HEK293T (cell line): ENCODE results near the gene FHAD1.

Source experiments
- CTCF ChIA-PET: fragments of 350-600 bp; formaldehyde crosslinking; extraction: SDS; loops from one replicate; lab custom pipeline; 2021; ENCODE audit warnings: antibody characterized with exemption, inconsistent platforms; lab: Yijun Ruan, JAX
- POLR2A ChIA-PET: fragments of 350-600 bp; formaldehyde crosslinking; extraction: SDS; loops from one replicate; lab custom pipeline; 2020; ENCODE audit warnings: antibody characterized with exemption, inconsistent platforms; lab: Yijun Ruan, JAX
- DNase-seq: peaks from one replicate; pipeline ENCODE4 v3.0.0; 2012; ENCODE audit warnings: mixed read lengths; ENCODE audit errors: extremely low spot score
- ARNT ChIP-seq: fragments of 450-650 bp; IDR thresholded peaks from 2 replicates; pipeline ENCODE4 v1.6.1; 2017; ENCODE audit warnings: mild to moderate bottlenecking
- BHLHE40 ChIP-seq: fragments of 450-650 bp; IDR thresholded peaks from 2 replicates; pipeline ENCODE4 v1.6.1; 2016; ENCODE audit warnings: mild to moderate bottlenecking, moderate library complexity, borderline replicate concordance
- CTBP1 ChIP-seq: fragments of 450-650 bp; IDR thresholded peaks from 2 replicates; pipeline ENCODE4 v1.6.1; 2016; ENCODE audit warnings: borderline replicate concordance
- ELF4 ChIP-seq: fragments of 450-650 bp; IDR thresholded peaks from 2 replicates; pipeline ENCODE4 v1.6.1; 2017; ENCODE audit warnings: antibody characterized with exemption
- FOXA1 ChIP-seq: fragments of 450-650 bp; IDR thresholded peaks from 2 replicates; pipeline ENCODE4 v1.6.1; 2016; ENCODE audit warnings: mild to moderate bottlenecking
- FOXK2 ChIP-seq: fragments of 450-650 bp; IDR thresholded peaks from 2 replicates; pipeline ENCODE4 v1.6.1; 2016; ENCODE audit warnings: mild to moderate bottlenecking
- FOXM1 ChIP-seq: fragments of 450-650 bp; IDR thresholded peaks from 2 replicates; pipeline ENCODE4 v1.6.1; 2017; ENCODE audit warnings: mild to moderate bottlenecking, borderline replicate concordance
- HDGF ChIP-seq: fragments of 450-650 bp; IDR thresholded peaks from 2 replicates; pipeline ENCODE4 v1.6.1; 2017; ENCODE audit warnings: antibody characterized with exemption, borderline replicate concordance
- L3MBTL2 ChIP-seq: fragments of 450-650 bp; conservative IDR thresholded peaks from 2 replicates; pipeline ENCODE4 v1.6.1; 2016; ENCODE audit warnings: mild to moderate bottlenecking
- LEF1 ChIP-seq: fragments of 450-650 bp; IDR thresholded peaks from 2 replicates; pipeline ENCODE4 v1.6.1; 2017; ENCODE audit warnings: mild to moderate bottlenecking, borderline replicate concordance
- NFRKB ChIP-seq: fragments of 450-650 bp; IDR thresholded peaks from 2 replicates; pipeline ENCODE4 v1.6.1; 2016; ENCODE audit warnings: mild to moderate bottlenecking, moderate library complexity
- PKNOX1 ChIP-seq: fragments of 450-650 bp; IDR thresholded peaks from 2 replicates; pipeline ENCODE4 v1.6.1; 2016
- SP1 ChIP-seq: fragments of 450-650 bp; IDR thresholded peaks from 2 replicates; pipeline ENCODE4 v1.6.1; 2017
- SUZ12 ChIP-seq: fragments of 450-650 bp; IDR thresholded peaks from 2 replicates; pipeline ENCODE4 v1.6.1; 2016; ENCODE audit warnings: mild to moderate bottlenecking
- TARDBP ChIP-seq: fragments of 450-650 bp; IDR thresholded peaks from 2 replicates; pipeline ENCODE4 v1.6.1; 2016
- ZNF384 ChIP-seq: fragments of 450-650 bp; IDR thresholded peaks from 2 replicates; pipeline ENCODE4 v1.6.1; 2016

The FHAD1 gene

GRCh38 chr1:15244813-15245212 lies 2.2 kb upstream of the FHAD1 start:
- ChIA-PET POLR2A (interaction anchor here (0.6 to 1.0 kb wide), 2 partner anchors 10 to 17 kb away, joined by 3 read pairs; no protein-coding TSS in a partner anchor), CTCF (no interaction called here)
- DNase-seq, result no peak
- TF ChIP-seq ELF4 (no peak), ARNT (no peak), L3MBTL2 (no peak), SP1 (no peak), SUZ12 (no peak), PKNOX1 (no peak), FOXK2 (no peak), NFRKB (no peak), LEF1 (no peak), FOXM1 (no peak), CTBP1 (no peak)

DNA sequence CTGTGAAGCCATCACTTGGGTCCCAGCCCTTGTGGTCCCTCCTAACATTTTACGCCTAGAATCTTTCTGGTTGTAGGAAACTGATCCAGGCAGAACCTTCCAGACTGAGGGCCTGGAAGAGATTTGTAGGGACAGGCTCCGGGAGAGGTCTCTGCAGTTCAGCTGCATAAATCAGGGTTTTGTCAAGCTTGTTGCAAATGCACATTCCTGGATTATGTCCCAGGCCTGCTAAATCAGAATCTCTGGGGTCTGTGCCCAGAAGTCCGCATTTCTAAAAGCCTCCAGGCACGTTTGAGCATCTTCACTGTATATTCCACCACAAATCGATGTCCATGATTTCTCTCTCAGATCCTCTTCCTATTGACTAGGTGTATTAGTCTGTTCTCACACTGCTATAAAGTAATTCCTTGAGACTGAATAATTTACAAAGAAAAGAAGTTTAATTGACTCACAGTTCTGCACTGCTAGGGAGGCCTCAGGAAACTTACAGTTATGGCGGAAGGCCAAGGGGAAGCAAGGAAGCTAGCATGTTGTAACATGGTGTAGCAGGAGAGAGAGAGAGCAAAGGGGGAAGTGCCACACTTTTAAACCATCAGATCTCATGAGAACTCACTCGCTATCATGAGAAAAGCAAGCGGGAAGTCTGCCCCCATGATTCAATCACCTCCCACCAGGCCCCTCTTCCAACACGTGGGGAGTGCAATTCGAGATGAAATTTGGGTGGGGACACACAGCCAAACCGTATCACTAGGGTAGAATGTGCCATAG lies 1.2 kb upstream of the FHAD1 start:
- ChIA-PET POLR2A (no interaction called here), CTCF (no interaction called here)
- TF ChIP-seq ELF4 (no peak), ZNF384 (no peak), SUZ12 (no peak), HDGF (no peak)
- DNase-seq, result no peak

DNA sequence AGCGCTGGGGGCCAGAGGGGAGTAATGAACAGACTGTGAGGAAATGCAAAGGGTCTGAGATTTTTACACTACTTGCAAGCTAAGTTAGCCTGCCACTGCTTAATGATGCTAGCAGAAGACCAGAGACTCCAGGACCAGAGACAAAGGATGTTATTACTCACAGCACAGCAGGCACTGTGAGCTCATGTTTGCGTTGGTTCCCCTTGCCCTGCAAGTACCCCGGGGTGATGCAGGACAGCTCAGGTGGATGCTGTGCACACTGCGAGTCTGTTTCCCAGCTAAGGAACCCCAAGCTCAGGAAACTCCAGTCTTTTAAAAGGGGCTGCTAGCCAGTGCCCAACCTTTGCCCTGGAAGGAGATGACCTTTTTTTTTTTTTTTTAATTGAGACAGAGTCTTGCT lies 1.2 kb downstream of the FHAD1 start:
- TF ChIP-seq L3MBTL2 (no peak), SUZ12 (no peak), ELF4 (no peak), BHLHE40 (no peak), FOXK2 (no peak), FOXM1 (no peak), HDGF (no peak), FOXA1 (no peak), LEF1 (no peak), ZNF384 (no peak), CTBP1 (no peak), TARDBP (no peak), NFRKB (no peak), SP1 (no peak), ARNT (no peak)
- no peak for DNase-seq
- ChIA-PET CTCF (interaction anchor here (0.7 kb wide), 1 partner anchor 24 kb away, joined by 3 read pairs; no protein-coding TSS in a partner anchor), POLR2A (no interaction called here)

- no peak for DNase-seq
- ChIA-PET CTCF (interaction anchor here (0.7 kb wide), 1 partner anchor 23 kb away, joined by 3 read pairs; no protein-coding TSS in a partner anchor), POLR2A (no interaction called here)
- TF ChIP-seq TARDBP (no peak), CTBP1 (no peak), ZNF384 (no peak), NFRKB (no peak), SP1 (no peak), FOXA1 (no peak), ELF4 (no peak), HDGF (no peak), SUZ12 (no peak), ARNT (no peak)
These were observed 2.1 kb downstream of the FHAD1 start for GRCh38 chr1:15249081-15249480.

- CTCF ChIA-PET, result no interaction called here
- POLR2A ChIA-PET, result interaction anchor here (0.5 kb wide), 1 partner anchor 40 kb away, joined by 3 read pairs; no protein-coding TSS in a partner anchor
- DNase-seq, result no peak
- TF ChIP-seq BHLHE40 (no peak), SP1 (no peak), FOXK2 (no peak), ELF4 (no peak), ZNF384 (no peak), ARNT (no peak), LEF1 (no peak), NFRKB (no peak), PKNOX1 (no peak), L3MBTL2 (no peak), FOXA1 (no peak), SUZ12 (no peak), FOXM1 (no peak), CTBP1 (no peak), HDGF (no peak)
These were observed 5.1 kb downstream of the FHAD1 start for GRCh38 chr1:15251857-15252835.

DNA sequence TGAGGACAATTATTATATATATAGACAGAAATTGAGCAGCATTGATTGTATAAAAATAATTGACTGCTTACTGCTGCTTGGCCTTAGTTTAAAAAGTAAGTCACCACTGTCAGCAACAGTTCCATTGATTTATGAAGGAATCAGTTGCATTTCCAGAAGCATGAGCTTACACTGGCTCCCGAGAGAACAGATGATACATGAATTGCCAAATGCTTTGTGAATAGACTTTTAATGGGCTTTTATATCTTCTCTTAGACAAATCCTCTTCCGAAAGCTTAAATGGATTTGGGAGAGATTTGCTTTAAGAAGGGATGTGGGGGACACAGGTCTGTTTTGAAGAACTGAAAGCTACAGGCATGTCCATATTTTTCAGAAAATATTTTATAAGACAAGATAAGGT lies 7.5 kb downstream of the FHAD1 start:
- no peak for DNase-seq
- ChIA-PET POLR2A (no interaction called here), CTCF (interaction anchor here (0.6 to 1.5 kb wide), 2 partner anchors 18 to 126 kb away, joined by 3 to 4 read pairs; no protein-coding TSS in a partner anchor)
- TF ChIP-seq FOXA1 (no peak), HDGF (no peak), NFRKB (no peak), L3MBTL2 (no peak), SUZ12 (no peak), BHLHE40 (no peak)
